Loucy (cell line): ENCODE results near the gene NAV2.

Experiments used
- H2AFZ ChIP-seq: fragments of 200-600 bp; sonication (generic); 2 replicates; pipeline ENCODE4 v1.6.0; 2016; ENCODE audit warnings: antibody characterized with exemption, mild to moderate bottlenecking, low read length, moderate library complexity
- H3F3A ChIP-seq: fragments of 200-600 bp; 2 replicates; pipeline ENCODE4 v1.6.0; 2016; ENCODE audit warnings: antibody characterized with exemption, low read depth, mild to moderate bottlenecking
- H3K27me3 ChIP-seq: fragments of 200-600 bp; sonication (generic); 2 replicates; pipeline ENCODE4 v1.6.1; 2014; ENCODE audit warnings: low read length, mild to moderate bottlenecking; ENCODE audit not compliant: insufficient read depth, poor library complexity, severe bottlenecking
- H3K36me3 ChIP-seq: fragments of 200-600 bp; sonication (generic); 2 replicates; pipeline ENCODE4 v1.6.1; 2016; ENCODE audit warnings: low read length; ENCODE audit not compliant: insufficient read depth
- H3K4me1 ChIP-seq: fragments of 200-600 bp; sonication (generic); 2 replicates; pipeline ENCODE4 v1.5.1; 2014; ENCODE audit warnings: low read length, mild to moderate bottlenecking; ENCODE audit not compliant: insufficient read depth, poor library complexity, severe bottlenecking
- H3K4me2 ChIP-seq: fragments of 200-600 bp; sonication (generic); 2 replicates; pipeline ENCODE4 v1.6.0; 2014; ENCODE audit warnings: antibody characterized with exemption, low read length, low read depth, mild to moderate bottlenecking; ENCODE audit not compliant: poor library complexity, severe bottlenecking
- H3K4me3 ChIP-seq: fragments of 200-600 bp; sonication (generic); 2 replicates; pipeline ENCODE4 v1.5.1; 2014; ENCODE audit warnings: low read length, mild to moderate bottlenecking, mixed read lengths; ENCODE audit not compliant: poor library complexity, severe bottlenecking
- H3K79me2 ChIP-seq: fragments of 200-600 bp; sonication (generic); 2 replicates; pipeline ENCODE4 v1.6.1; 2014; ENCODE audit warnings: low read length; ENCODE audit not compliant: insufficient read depth
- H3K9ac ChIP-seq: fragments of 200-600 bp; sonication (generic); 2 replicates; pipeline ENCODE4 v1.6.0; 2014; ENCODE audit warnings: mild to moderate bottlenecking, low read depth, low read length, moderate library complexity; ENCODE audit not compliant: poor library complexity, severe bottlenecking
- H3K9me2 ChIP-seq: fragments of 200-600 bp; sonication (generic); replicated peaks from 2 replicates; pipeline ENCODE4 v1.6.1; 2016; ENCODE audit warnings: low read depth, low read length, mixed read lengths
- H3K9me3 ChIP-seq: fragments of 200-600 bp; sonication (generic); 2 replicates; pipeline ENCODE4 v1.6.1; 2014; ENCODE audit warnings: mild to moderate bottlenecking, antibody characterized with exemption, low read length, low read depth; ENCODE audit not compliant: insufficient read depth
- H4K20me1 ChIP-seq: fragments of 200-600 bp; sonication (generic); 2 replicates; pipeline ENCODE4 v1.6.0; 2014; ENCODE audit warnings: antibody characterized with exemption, low read length, mild to moderate bottlenecking; ENCODE audit not compliant: insufficient read depth, poor library complexity, severe bottlenecking
- EZH2phosphoT487 ChIP-seq: fragments of 200-600 bp; IDR thresholded peaks from 2 replicates; pipeline ENCODE4 v1.6.1; 2018; ENCODE audit warnings: antibody characterized with exemption, mild to moderate bottlenecking, moderate library complexity, borderline replicate concordance
- TF ChIP-seq, protein P1 (sequence below): fragments of 200-600 bp; sonication (generic); conservative IDR thresholded peaks from 2 replicates; pipeline ENCODE4 v1.5.1; 2014; ENCODE audit warnings: mild to moderate bottlenecking, antibody characterized with exemption, low read length

The NAV2 gene

DNA sequence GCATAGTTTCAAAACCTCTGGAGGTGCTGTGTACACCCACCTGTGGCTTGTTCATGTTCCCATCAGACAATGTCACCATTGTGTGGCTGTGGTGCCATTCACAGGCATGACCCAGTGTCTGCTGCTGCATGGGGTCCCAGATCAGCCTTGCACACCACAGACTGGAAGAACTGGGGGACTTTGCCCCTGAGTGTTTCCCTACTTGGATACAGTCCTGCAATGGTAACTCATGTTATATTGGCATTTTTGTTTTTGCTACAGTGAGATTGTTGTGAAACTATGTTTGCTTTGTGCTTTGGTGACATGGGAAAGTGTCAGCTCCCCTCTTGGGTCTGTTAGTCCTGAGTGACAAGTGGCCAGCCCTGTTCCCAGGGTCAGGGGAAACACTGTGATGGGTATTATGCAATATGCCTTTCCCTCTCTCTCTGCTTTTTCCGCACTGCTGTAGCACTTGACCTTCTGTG is 108.8 kb downstream of the NAV2 start:
- Histone ChIP-seq H3K9ac (no peak overlapping the region), H3F3A (no peaks in the 10 kb centered on the region), H3K79me2 (no peaks in the 10 kb centered on the region), H3K27me3 (no peaks in the 10 kb centered on the region), H3K9me3 (no peaks in the 10 kb centered on the region), H3K4me3 (no peak overlapping the region), H3K4me1 (no peaks in the 10 kb centered on the region), H2AFZ (no peak overlapping the region), H3K36me3 (no peaks in the 10 kb centered on the region), H4K20me1 (no peaks in the 10 kb centered on the region), H3K9me2 (no peaks in the 10 kb centered on the region), H3K4me2 (no peak overlapping the region)
- TF ChIP-seq, protein P1, sequence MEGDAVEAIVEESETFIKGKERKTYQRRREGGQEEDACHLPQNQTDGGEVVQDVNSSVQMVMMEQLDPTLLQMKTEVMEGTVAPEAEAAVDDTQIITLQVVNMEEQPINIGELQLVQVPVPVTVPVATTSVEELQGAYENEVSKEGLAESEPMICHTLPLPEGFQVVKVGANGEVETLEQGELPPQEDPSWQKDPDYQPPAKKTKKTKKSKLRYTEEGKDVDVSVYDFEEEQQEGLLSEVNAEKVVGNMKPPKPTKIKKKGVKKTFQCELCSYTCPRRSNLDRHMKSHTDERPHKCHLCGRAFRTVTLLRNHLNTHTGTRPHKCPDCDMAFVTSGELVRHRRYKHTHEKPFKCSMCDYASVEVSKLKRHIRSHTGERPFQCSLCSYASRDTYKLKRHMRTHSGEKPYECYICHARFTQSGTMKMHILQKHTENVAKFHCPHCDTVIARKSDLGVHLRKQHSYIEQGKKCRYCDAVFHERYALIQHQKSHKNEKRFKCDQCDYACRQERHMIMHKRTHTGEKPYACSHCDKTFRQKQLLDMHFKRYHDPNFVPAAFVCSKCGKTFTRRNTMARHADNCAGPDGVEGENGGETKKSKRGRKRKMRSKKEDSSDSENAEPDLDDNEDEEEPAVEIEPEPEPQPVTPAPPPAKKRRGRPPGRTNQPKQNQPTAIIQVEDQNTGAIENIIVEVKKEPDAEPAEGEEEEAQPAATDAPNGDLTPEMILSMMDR: no peak
- TF ChIP-seq EZH2phosphoT487: no peak

DNA sequence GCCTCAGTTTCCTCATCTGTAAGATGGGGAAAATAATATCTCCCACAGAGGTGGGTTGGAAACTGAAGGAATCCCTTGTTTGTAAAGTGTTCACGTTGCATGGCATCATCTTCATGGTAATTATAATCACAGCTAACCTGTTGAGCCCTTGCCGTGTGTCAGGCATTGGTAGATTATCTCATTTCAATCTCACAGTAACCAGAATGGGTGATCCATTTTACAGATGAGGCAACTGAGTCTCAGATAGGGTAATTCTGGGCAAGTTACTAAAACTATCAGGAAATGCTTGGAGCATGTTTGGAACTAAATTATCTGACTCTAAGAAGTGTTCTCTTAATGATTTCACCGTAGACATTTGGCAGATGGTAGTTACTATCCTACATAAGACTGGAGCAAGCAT is 109.4 kb downstream of the NAV2 start:
- no peak overlapping the region for H3K9ac ChIP-seq
- H3K36me3 ChIP-seq: no peaks in the 10 kb centered on the region
- no peak overlapping the region for H2AFZ ChIP-seq
- no peaks in the 10 kb centered on the region for H3K79me2 ChIP-seq
- no peaks in the 10 kb centered on the region for H3K27me3 ChIP-seq
- TF ChIP-seq EZH2phosphoT487: no peak
- TF ChIP-seq, protein P1: no peak
- H3K9me2 ChIP-seq: no peaks in the 10 kb centered on the region
- H3K4me3 ChIP-seq: no peak overlapping the region
- H3K4me2 ChIP-seq: no peak overlapping the region
- no peaks in the 10 kb centered on the region for H4K20me1 ChIP-seq
- no peaks in the 10 kb centered on the region for H3F3A ChIP-seq
- no peaks in the 10 kb centered on the region for H3K9me3 ChIP-seq
- H3K4me1 ChIP-seq: no peaks in the 10 kb centered on the region

DNA sequence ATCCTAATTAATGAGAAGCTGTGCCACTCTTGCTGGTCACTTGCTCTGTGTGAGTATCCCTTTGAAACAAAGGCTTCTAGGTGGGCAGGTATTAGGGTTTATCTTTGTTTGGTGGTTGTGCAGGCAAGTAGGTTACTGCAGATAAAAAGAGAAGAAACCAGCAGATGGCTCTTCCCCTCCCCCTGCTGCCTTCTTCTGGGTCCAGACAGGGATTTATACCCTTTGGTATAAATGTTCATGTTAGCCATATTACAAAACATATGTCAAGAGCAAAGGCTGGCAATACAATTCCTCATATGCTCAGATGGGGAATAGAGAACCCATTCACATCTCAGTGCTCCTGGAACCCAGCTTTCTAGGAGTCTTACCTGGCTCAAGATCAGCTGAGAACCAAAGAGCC is 109.9 kb downstream of the NAV2 start:
- no peaks in the 10 kb centered on the region for H3K79me2 ChIP-seq
- H3K4me2 ChIP-seq: no peak overlapping the region
- H3F3A ChIP-seq: no peaks in the 10 kb centered on the region
- no peaks in the 10 kb centered on the region for H3K27me3 ChIP-seq
- no peaks in the 10 kb centered on the region for H3K4me1 ChIP-seq
- H4K20me1 ChIP-seq: no peaks in the 10 kb centered on the region
- no peak overlapping the region for H3K9ac ChIP-seq
- H3K36me3 ChIP-seq: no peaks in the 10 kb centered on the region
- H3K9me3 ChIP-seq: no peaks in the 10 kb centered on the region
- no peak overlapping the region for H2AFZ ChIP-seq
- no peaks in the 10 kb centered on the region for H3K9me2 ChIP-seq
- no peak for TF ChIP-seq EZH2phosphoT487
- TF ChIP-seq, protein P1: no peak
- no peak overlapping the region for H3K4me3 ChIP-seq
